Ureter (tissue), 1 donor: ENCODE results near the gene AKAP1. TPM values are rescaled to one million over a fixed set of nuclear protein-coding genes. Genes with fewer than 3 reads are reported as not detected.

Experiments used
- DNase-seq: peaks from one replicate; pipeline ENCODE4 v3.0.0-alpha.2; 2020; ENCODE audit warnings: low spot score
- total RNA-seq: library from RNA; stranded (reverse); gene quantifications from one replicate; pipeline ENCODE4 v1.2.4, GENCODE V29; 2023
- donor health status: DM: yes; HTN: yes; CAD: no.

The AKAP1 gene
- total RNA-seq, 1 donor from 2014 or later = 76.7 TPM

DNA sequence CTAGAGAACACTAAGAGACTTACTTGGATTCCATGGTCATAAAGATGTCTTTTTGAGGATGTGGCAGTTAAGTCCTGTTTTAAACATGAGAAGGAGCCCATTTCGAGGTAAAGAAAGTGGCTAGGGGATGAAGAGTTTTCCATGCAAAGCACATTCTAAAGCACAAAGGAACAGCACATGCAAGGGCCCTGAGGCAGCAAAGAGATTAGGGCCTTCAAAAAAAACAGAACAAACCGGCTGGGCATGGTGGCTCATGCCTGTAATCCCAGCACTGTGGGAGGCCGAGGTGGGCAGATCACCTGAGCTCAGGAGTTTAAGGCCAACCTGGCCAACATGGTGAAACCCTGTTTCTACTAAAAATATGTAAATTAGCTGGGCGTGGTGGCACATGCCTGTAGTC, 79.8 kb downstream of the AKAP1 start:
- no peak for DNase-seq

DNA sequence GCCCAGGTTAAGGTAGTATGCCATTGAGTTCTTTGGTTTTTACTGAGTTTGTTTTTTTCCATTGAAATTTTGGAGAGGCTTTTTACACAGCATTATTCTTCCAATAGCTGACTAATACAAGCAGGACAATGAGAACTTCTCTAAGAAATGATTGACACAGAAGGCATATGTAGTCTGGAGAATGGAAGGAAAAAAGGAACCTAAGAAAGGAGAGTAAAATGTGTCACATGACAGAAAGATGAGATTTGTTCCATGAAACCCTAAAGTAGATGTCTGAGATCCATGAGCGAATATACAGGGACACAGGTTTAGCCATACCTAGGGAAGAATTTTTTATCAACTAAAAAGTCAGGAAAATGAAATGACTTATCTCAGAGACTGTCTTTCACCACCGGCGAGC, 80.7 kb downstream of the AKAP1 start:
- DNase-seq = no peak

DNA sequence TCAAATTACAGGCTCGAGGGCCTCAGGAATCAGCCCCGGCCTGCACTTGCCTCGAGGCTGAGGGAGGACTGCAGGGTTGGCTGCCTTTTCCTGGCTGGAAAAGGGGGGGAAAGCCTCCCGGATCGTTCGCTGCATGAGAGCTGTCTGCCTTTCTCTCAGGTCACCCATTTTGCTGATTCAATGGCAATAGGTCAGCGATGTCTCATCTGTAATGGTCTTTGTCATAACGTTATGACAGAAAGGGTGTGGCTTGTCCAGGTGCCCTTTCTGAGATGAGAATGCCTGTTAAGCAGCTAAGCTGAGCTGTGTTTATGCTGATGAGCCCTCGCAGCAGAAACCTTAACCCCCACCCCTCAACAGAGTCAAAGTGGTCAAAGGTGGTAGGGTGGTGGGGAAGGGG, 81.8 kb downstream of the AKAP1 start:
- no peak for DNase-seq

DNA sequence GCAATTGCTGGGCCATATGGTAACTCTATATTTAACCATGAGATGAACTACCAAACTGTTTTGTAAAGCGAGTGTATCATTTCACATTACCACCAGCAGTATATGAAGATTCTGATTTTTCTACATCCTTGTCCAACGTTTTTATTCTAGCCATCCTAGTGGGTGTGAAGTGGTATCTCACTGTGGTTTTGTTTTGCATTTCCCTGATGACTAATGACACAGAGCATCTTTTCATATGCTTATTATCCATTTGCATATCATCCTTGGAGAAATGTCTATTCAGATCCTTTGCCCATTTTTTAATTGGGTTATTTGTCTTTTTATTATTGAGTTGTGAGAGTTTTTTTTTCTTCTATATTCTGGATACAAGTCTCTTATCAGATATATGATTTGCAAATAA, 83.6 kb downstream of the AKAP1 start:
- no peak for DNase-seq

DNA sequence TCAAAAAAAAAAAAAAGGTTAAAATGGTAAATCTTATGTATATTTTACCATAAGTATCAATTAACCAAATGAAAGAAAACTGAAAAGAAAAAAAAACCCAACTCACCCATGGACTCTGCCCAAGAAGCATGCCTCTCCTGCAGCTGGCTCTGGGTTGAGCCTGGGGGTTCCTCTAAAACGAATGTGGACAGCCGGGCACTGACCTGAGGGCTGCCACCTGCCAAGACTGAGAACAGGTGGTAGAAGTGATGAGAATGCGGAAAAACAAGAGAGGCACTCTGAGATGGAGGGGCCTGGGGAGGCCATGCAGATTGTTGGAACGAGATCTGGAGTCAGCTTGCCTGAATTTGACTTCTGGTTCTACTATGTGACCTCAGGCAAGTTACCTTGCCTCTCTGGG, 85.8 kb downstream of the AKAP1 start:
- DNase-seq = no peak

Other genes with a start within 250 kb of the AKAP1 start
- 118 TPM for gene TRIM25, start 171.2 kb upstream of the AKAP1 start, total RNA-seq
- gene COIL, start 124.2 kb upstream of the AKAP1 start, total RNA-seq = 17.9 TPM
- 79.6 TPM for gene SCPEP1, start 107.1 kb upstream of the AKAP1 start, total RNA-seq
- 230 TPM for gene MSI2, start 171.3 kb downstream of the AKAP1 start, total RNA-seq